Mammary epithelial cell (primary cell): Measurements from ENCODE around the gene CTCF.

Experiments used
- EZH2 ChIP-seq: IDR thresholded peaks from 2 replicates; pipeline ENCODE4 v1.6.1; 2012; ENCODE audit warnings: low read length, inconsistent platforms, borderline replicate concordance
- TF ChIP-seq, protein P1 (sequence below), 2 donors: IDR thresholded peaks in 1 of 2; conservative IDR thresholded peaks in 1 of 2; 2 replicates each; pipeline ENCODE4 v1.5.1; 2011 to 2012; ENCODE audit warnings: inconsistent platforms in 2 of 2, low read length in 2 of 2, mild to moderate bottlenecking in 2 of 2, control low read depth in 1 of 2, low read depth in 1 of 2; ENCODE audit not compliant: insufficient read depth in 1 of 2; ENCODE audit errors: extremely low read depth in 1 of 2

DNA sequence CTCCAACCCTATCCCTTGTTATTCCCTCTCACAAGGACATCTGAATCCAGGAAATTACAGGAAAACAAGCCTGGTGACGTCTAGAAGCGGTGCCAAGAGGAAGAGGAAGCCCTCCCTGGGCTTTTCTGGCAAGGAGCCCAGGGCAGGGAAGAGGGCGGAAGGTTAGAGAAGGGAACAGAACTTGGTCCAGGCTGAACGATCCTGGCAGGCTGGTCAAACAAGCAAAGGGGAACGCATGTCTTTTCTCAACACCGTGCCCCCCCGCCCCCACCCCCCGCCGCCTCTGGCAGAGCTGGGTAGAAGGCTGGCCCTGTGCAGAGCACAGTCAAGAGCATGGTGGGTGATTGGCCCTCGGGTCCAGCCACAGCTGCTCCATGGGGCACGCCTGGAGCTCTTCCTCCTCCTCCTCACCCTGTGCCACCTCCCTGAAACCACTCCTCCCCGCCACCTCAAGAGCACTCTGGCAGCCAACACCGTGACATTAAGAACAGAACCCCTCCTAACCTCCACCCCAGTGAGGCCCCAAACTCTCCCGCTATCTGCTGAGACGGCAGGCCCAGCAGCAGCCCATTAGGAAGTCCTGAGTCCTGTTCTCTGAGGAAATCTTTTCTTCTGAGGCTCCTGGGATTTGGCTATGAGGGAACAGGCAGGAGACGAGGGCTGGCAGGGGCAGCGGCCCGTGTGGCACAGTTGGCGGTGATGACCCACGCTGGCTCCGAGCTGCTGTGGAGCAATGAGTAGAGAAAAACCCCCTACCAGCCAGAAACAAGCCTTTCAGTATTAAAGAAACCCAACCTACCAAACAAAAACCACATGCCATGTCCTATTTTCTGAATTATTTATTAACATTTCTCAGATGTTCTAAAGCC lies 111.6 kb downstream of the CTCF start:
- TF ChIP-seq, protein P1, sequence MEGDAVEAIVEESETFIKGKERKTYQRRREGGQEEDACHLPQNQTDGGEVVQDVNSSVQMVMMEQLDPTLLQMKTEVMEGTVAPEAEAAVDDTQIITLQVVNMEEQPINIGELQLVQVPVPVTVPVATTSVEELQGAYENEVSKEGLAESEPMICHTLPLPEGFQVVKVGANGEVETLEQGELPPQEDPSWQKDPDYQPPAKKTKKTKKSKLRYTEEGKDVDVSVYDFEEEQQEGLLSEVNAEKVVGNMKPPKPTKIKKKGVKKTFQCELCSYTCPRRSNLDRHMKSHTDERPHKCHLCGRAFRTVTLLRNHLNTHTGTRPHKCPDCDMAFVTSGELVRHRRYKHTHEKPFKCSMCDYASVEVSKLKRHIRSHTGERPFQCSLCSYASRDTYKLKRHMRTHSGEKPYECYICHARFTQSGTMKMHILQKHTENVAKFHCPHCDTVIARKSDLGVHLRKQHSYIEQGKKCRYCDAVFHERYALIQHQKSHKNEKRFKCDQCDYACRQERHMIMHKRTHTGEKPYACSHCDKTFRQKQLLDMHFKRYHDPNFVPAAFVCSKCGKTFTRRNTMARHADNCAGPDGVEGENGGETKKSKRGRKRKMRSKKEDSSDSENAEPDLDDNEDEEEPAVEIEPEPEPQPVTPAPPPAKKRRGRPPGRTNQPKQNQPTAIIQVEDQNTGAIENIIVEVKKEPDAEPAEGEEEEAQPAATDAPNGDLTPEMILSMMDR (conservative IDR thresholded peaks at IDR 0.05 in 1 of 2, IDR thresholded peaks at IDR 0.05 in 1 of 2; ENCODE audit: extremely low read depth in 1 of 2, insufficient read depth in 1 of 2, low read depth in 1 of 2, low read length in 2 of 2), result no peak
- no peak for TF ChIP-seq EZH2
